ENCODE data around the gene PJA2.

GRCh38 chr5:109310315-109310714 lies 99.5 kb downstream of the PJA2 start:
- no peak for TF ChIP-seq CTCF (IDR thresholded peaks at IDR 0.05; ENCODE audit: extremely low read depth in 1 of 2, insufficient read depth in 1 of 2, low read depth in 1 of 2, low read length in 2 of 2)
- TF ChIP-seq POLR2A (IDR thresholded peaks at IDR 0.05; ENCODE audit: low read depth, low read length), result no peak
- TF ChIP-seq JUN (IDR thresholded peaks at IDR 0.05; ENCODE audit: borderline replicate concordance, insufficient read depth, insufficient read length, low read depth), result no peak
- TF ChIP-seq POLR2AphosphoS5 (IDR thresholded peaks at IDR 0.05; ENCODE audit: insufficient read depth, low read depth, low read length), result no peak

All from endothelial cell of umbilical vein (primary cell).